ENCODE measurements around the gene PPM1B. TPM values are rescaled to one million over a fixed set of nuclear protein-coding genes. Genes with fewer than 3 reads are reported as not detected.

PPM1B gene
- total and polyA plus RNA-seq, 9 of the 15 experiments (the other 6 are each of a cell fraction or from before 2014, with no cell fraction given), result 8.9 to 44.0 (median 28.6) TPM

DNA sequence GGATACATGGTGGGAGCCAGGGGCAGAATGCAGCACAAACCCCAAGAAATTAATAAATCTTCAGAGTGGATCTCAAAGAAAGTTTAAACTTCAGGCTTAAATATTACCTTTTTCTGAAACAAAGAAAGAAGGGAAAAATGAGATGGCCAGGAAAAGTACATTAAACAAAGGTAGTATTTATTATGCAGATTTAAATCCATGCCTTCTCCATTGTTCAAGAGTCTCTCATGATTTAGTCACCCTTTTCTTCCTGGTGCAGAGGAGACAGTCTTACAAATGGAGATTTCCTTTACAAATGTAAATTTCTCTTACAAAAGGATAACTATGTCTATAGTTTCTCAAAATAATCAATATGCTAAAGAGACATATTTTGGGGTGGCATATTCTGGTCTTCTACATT, 33.4 kb upstream of the PPM1B start:
- DNase-seq (ENCODE audit: extremely low read depth in 1 of 4, low spot score in 3 of 4) (no peak), ATAC-seq (no peak), FAIRE-seq (no peak)
- peaks cover 0 to 2% of the 10 kb centered on the region in 2 experiments; a peak in 1 of 5 replicates for H3K27me3 ChIP-seq (ENCODE audit: control insufficient read depth in 2 of 2, insufficient read depth in 2 of 2, low read length in 2 of 2)
- in situ Hi-C loops (cut with MboI), result no loop called here
- H3K9ac ChIP-seq (ENCODE audit: insufficient read depth in 1 of 2, low read depth in 2 of 2, low read length in 2 of 2), result no peak overlapping the region
- H3K36me3 ChIP-seq (ENCODE audit: control insufficient read depth, insufficient read depth, low read length), result no peaks in the 10 kb centered on the region
- no peak overlapping the region for H3K4me3 ChIP-seq
- intact Hi-C loops (cut with micrococcal nuclease), result no loop called here
- no peak overlapping the region for H3K4me2 ChIP-seq (ENCODE audit: insufficient read depth, low read length)
- peaks cover 0 to 10% of the 10 kb centered on the region in 2 experiments; a peak in 1 of 5 replicates for H3K4me1 ChIP-seq (replicated peaks in 1 of 2; ENCODE audit: control insufficient read depth in 2 of 2, insufficient read depth in 2 of 2, low read length in 2 of 2)
- H3K9me1 ChIP-seq (ENCODE audit: control insufficient read depth, insufficient read depth, low read length), result no peaks in the 10 kb centered on the region
- peaks cover 2% of the 10 kb centered on the region; the same call in 1 of the 2 replicates for H3K9me3 ChIP-seq (replicated peaks; ENCODE audit: control insufficient read depth, insufficient read depth, low read depth, low read length)
- no peaks in the 10 kb centered on the region for H4K20me1 ChIP-seq (replicated peaks; ENCODE audit: control insufficient read depth, insufficient read depth, low read length)
- no peaks in the 10 kb centered on the region for H3K79me2 ChIP-seq (ENCODE audit: control insufficient read depth, insufficient read depth, low read length)
- no TSS peak for BruUV-seq (replicated peaks)
- ChIA-PET POLR2A (no interaction called here), CTCF (ENCODE audit: low intra/inter-chr PET ratio) (interaction anchor here (0.6 kb wide), 1 partner anchor 310 kb away, joined by 3 read pairs; no protein-coding TSS in a partner anchor)
- H3K27ac ChIP-seq (ENCODE audit: extremely low read depth, low read depth, low read length), result no peak overlapping the region
- H2AFZ ChIP-seq (ENCODE audit: low read depth, low read length), result no peak overlapping the region
- TF ChIP-seq RB1 (IDR thresholded peaks at IDR 0.05; ENCODE audit: low read depth), result no peak
- TF ChIP-seq FOS (IDR thresholded peaks at IDR 0.05; ENCODE audit: extremely low read depth, insufficient read length), result no peak
- no peak for TF ChIP-seq ZNF551 (CRISPR knock-in tag; IDR thresholded peaks at IDR 0.05)
- no peak for TF ChIP-seq CBX2 (IDR thresholded peaks at IDR 0.05; ENCODE audit: insufficient read depth, low read length, poor library complexity, severe bottlenecking)
- TF ChIP-seq, protein P1, sequence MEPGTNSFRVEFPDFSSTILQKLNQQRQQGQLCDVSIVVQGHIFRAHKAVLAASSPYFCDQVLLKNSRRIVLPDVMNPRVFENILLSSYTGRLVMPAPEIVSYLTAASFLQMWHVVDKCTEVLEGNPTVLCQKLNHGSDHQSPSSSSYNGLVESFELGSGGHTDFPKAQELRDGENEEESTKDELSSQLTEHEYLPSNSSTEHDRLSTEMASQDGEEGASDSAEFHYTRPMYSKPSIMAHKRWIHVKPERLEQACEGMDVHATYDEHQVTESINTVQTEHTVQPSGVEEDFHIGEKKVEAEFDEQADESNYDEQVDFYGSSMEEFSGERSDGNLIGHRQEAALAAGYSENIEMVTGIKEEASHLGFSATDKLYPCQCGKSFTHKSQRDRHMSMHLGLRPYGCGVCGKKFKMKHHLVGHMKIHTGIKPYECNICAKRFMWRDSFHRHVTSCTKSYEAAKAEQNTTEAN (CRISPR knock-in tag; IDR thresholded peaks at IDR 0.05), result no peak
- TF ChIP-seq, protein P2, sequence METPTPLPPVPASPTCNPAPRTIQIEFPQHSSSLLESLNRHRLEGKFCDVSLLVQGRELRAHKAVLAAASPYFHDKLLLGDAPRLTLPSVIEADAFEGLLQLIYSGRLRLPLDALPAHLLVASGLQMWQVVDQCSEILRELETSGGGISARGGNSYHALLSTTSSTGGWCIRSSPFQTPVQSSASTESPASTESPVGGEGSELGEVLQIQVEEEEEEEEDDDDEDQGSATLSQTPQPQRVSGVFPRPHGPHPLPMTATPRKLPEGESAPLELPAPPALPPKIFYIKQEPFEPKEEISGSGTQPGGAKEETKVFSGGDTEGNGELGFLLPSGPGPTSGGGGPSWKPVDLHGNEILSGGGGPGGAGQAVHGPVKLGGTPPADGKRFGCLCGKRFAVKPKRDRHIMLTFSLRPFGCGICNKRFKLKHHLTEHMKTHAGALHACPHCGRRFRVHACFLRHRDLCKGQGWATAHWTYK (CRISPR knock-in tag; IDR thresholded peaks at IDR 0.05), result no peak
- TF ChIP-seq SNIP1 (IDR thresholded peaks at IDR 0.05; ENCODE audit: low read depth), result no peak
- TF ChIP-seq PURB (CRISPR knock-in tag; IDR thresholded peaks at IDR 0.05; ENCODE audit: low read depth), result no peak
- TF ChIP-seq, protein P3, sequence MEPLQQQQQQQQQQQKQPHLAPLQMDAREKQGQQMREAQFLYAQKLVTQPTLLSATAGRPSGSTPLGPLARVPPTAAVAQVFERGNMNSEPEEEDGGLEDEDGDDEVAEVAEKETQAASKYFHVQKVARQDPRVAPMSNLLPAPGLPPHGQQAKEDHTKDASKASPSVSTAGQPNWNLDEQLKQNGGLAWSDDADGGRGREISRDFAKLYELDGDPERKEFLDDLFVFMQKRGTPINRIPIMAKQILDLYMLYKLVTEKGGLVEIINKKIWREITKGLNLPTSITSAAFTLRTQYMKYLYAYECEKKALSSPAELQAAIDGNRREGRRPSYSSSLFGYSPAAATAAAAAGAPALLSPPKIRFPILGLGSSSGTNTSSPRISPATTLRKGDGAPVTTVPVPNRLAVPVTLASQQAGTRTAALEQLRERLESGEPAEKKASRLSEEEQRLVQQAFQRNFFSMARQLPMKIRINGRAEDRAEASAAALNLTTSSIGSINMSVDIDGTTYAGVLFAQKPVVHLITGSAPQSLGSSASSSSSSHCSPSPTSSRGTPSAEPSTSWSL (CRISPR knock-in tag; IDR thresholded peaks at IDR 0.05; ENCODE audit: borderline replicate concordance), result no peak
- TF ChIP-seq STAT5A (IDR thresholded peaks at IDR 0.05; ENCODE audit: borderline replicate concordance, low read length), result no peak
- no peak for TF ChIP-seq SRF (CRISPR knock-in tag; IDR thresholded peaks at IDR 0.05)
- TF ChIP-seq, protein P4, sequence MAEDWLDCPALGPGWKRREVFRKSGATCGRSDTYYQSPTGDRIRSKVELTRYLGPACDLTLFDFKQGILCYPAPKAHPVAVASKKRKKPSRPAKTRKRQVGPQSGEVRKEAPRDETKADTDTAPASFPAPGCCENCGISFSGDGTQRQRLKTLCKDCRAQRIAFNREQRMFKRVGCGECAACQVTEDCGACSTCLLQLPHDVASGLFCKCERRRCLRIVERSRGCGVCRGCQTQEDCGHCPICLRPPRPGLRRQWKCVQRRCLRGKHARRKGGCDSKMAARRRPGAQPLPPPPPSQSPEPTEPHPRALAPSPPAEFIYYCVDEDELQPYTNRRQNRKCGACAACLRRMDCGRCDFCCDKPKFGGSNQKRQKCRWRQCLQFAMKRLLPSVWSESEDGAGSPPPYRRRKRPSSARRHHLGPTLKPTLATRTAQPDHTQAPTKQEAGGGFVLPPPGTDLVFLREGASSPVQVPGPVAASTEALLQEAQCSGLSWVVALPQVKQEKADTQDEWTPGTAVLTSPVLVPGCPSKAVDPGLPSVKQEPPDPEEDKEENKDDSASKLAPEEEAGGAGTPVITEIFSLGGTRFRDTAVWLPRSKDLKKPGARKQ (CRISPR knock-in tag; IDR thresholded peaks at IDR 0.05), result no peak
- no peak for TF ChIP-seq MXI1 (IDR thresholded peaks at IDR 0.05; ENCODE audit: low read depth, low read length)
- TF ChIP-seq NR0B1 (IDR thresholded peaks at IDR 0.05; ENCODE audit: partially characterized antibody), result no peak

Measured in K562 (cell line).